Endodermal cell (in vitro differentiated cells): ENCODE measurements around the gene RAB40C. TPM values are rescaled to one million over a fixed set of nuclear protein-coding genes. Genes with fewer than 3 reads are reported as not detected.

Source experiments
- DNase-seq: peaks from one replicate; pipeline ENCODE4 v3.0.0-alpha.2; 2017
- H3K27ac ChIP-seq: 2 replicates; pipeline ENCODE4 v1.5.1; 2013; ENCODE audit warnings: mild to moderate bottlenecking, low read depth, low read length, moderate library complexity
- H3K27me3 ChIP-seq: 2 replicates; pipeline ENCODE4 v1.6.1; 2013; ENCODE audit warnings: mild to moderate bottlenecking, low read length, moderate library complexity; ENCODE audit not compliant: insufficient read depth, control insufficient read depth, poor library complexity, severe bottlenecking
- H3K36me3 ChIP-seq: 2 replicates; pipeline ENCODE4 v1.7.0; 2013; ENCODE audit warnings: mild to moderate bottlenecking, low read length, moderate library complexity; ENCODE audit not compliant: control insufficient read depth, insufficient read depth
- H3K4me1 ChIP-seq: one replicate; pipeline ENCODE4 v1.7.0; 2013; ENCODE audit warnings: low read length; ENCODE audit not compliant: control insufficient read depth, insufficient read depth
- H3K4me3 ChIP-seq: 2 replicates; pipeline ENCODE4 v1.5.1; 2013; ENCODE audit warnings: mild to moderate bottlenecking, low read length, moderate library complexity
- H3K9ac ChIP-seq: 2 replicates; pipeline ENCODE4 v1.6.1; 2013; ENCODE audit warnings: mild to moderate bottlenecking, low read length, moderate library complexity; ENCODE audit not compliant: poor library complexity, severe bottlenecking; ENCODE audit errors: extremely low read depth
- H3K9me3 ChIP-seq: 2 replicates; pipeline ENCODE4 v1.6.1; 2013; ENCODE audit warnings: mild to moderate bottlenecking, low read length, moderate library complexity; ENCODE audit not compliant: control insufficient read depth
- H3K27ac Mint-ChIP-seq: 2 replicates; pipeline ENCODE4 v1.8.0; 2020; ENCODE audit warnings: mixed read lengths
- H3K27me3 Mint-ChIP-seq: 2 replicates; pipeline ENCODE4 v1.8.0; 2021; ENCODE audit warnings: mild to moderate bottlenecking, mixed read lengths; ENCODE audit not compliant: insufficient read depth
- H3K36me3 Mint-ChIP-seq: 2 replicates; pipeline ENCODE4 v1.8.0; 2020; ENCODE audit warnings: low read depth, mixed read lengths
- H3K4me1 Mint-ChIP-seq: 2 replicates; pipeline ENCODE4 v1.8.0; 2020; ENCODE audit warnings: mixed read lengths
- H3K4me3 Mint-ChIP-seq: 2 replicates; pipeline ENCODE4 v1.8.0; 2020; ENCODE audit warnings: mild to moderate bottlenecking, moderate library complexity, mixed read lengths
- H3K9me3 Mint-ChIP-seq: 2 replicates; pipeline ENCODE4 v1.8.0; 2020; ENCODE audit warnings: mild to moderate bottlenecking, mixed read lengths
- WGBS, 2 experiments: methylation state at CpG; one replicate each; pipeline versions ENCODE4 v1.1.5 to v1.1.7; 2013; ENCODE audit warnings: missing lambda C conversion rate in 2 of 2, mixed read lengths in 1 of 2; ENCODE audit not compliant: insufficient coverage in 1 of 2, insufficient read length in 1 of 2; 5-methylcytosine and 5-hydroxymethylcytosine counted together
- total RNA-seq, 2 donors: library from RNA; stranded (reverse); fragmentation: NEBNext Ultra II Directional in 1 of 2; extraction: Animal tissue kit (Norgen Biotek cat#: 25700) in 1 of 2; gene quantifications; 2 replicates in 1 of 2; 3 replicates in 1 of 2; pipeline ENCODE4 v1.2.1, GENCODE V29; 2021
- TF ChIP-seq, protein P1 (sequence below): fragments of 200-600 bp; sonication (generic); conservative IDR thresholded peaks from 2 replicates; pipeline ENCODE4 v1.5.0; 2021; ENCODE audit warnings: antibody characterized with exemption, mild to moderate bottlenecking

RAB40C gene
- total RNA-seq, 2 donors from 2014 or later = 21.3 to 25.9 TPM

DNA sequence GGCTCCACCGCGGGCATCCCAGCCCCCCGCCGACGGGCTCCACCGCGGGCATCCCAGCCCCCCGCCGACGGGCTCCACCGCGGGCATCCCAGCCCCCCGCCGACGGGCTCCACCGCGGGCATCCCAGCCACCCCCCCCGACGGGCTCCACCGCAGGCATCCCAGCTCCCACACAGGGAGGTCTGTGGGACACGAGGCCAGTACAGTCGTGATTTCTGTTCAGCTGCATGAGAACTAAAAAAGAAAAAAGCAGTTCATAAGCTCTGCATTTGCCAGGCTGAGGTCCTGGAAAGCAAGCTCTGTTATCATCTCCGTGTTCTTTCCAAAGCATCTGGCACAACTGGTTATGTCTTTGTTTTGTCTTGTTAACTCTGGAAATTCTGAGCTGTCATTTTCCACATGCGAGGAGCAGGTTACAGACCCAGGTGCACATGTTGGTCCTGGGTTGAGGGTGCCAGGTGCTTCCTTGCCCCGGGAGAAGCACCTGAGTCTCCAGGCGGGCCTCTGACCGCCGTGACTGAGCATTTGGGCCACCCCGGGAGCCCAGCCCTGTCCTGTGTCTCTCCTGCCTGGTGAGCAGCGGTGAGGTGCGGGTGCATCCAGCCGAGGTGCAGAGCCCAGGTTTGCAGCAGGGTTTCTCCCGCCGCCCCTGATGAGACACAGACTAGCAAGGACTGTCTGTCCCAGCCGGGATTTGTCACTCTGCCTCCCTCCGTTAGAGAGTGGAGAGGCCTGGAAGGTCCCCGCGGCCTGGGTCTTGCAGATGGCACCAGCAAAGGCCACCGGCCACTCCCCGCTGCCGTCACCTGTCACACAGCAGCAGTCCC is 31.0 kb downstream of the RAB40C start:
- Histone ChIP-seq H3K27ac (peak overlapping the region; percentile 38), H3K27me3 (no peaks in the 10 kb centered on the region), H3K9ac (no peak overlapping the region), H3K4me1 (no peaks in the 10 kb centered on the region), H3K9me3 (no peaks in the 10 kb centered on the region), H3K36me3 (no peaks in the 10 kb centered on the region), H3K4me3 (no peak overlapping the region)
- no peak for DNase-seq
- H3K27me3 Mint-ChIP-seq = no peaks in the 10 kb centered on the region
- peaks cover 10% of the 10 kb centered on the region for H3K4me1 Mint-ChIP-seq
- no peak overlapping the region for H3K27ac Mint-ChIP-seq
- TF ChIP-seq, protein P1, sequence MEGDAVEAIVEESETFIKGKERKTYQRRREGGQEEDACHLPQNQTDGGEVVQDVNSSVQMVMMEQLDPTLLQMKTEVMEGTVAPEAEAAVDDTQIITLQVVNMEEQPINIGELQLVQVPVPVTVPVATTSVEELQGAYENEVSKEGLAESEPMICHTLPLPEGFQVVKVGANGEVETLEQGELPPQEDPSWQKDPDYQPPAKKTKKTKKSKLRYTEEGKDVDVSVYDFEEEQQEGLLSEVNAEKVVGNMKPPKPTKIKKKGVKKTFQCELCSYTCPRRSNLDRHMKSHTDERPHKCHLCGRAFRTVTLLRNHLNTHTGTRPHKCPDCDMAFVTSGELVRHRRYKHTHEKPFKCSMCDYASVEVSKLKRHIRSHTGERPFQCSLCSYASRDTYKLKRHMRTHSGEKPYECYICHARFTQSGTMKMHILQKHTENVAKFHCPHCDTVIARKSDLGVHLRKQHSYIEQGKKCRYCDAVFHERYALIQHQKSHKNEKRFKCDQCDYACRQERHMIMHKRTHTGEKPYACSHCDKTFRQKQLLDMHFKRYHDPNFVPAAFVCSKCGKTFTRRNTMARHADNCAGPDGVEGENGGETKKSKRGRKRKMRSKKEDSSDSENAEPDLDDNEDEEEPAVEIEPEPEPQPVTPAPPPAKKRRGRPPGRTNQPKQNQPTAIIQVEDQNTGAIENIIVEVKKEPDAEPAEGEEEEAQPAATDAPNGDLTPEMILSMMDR = no peak
- 95 to 98% methylated on average over 20 to 35 of the region's 41 CpGs for WGBS, 2 experiments
- no peaks in the 10 kb centered on the region for H3K36me3 Mint-ChIP-seq
- H3K9me3 Mint-ChIP-seq = no peaks in the 10 kb centered on the region
- H3K4me3 Mint-ChIP-seq = no peak overlapping the region

DNA sequence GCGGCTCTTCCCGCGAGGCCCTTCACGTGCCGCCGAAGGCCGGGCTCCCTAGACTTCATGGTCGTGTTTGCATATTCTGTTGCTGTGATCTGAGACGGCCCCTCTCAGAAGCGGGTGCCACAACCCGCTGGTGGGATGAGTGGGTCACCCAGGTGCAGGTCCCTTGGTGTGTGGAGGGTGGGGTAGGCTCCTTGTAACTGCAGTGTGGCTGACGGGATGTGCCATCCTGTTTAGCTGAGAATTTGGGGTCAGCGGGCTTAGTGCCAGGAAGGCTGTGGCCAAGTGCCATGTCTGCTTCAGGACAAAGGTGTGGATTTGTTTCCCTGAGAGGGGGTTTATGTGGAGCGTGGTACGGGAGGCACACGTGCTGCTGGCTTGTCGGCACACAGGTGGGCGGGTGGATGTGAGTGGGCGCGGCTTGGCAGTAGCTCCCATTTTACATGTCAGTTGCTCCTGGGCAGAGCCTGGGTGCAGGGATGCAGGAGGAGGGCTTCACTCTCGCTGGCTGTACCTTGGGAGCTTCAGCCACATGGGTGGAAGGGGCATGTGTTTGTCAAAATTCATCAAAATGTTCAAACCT is 31.8 kb downstream of the RAB40C start:
- peak overlapping the region; percentile 38 for H3K27ac ChIP-seq
- H3K4me3 Mint-ChIP-seq = no peak overlapping the region
- peaks cover 4% of the 10 kb centered on the region for H3K36me3 Mint-ChIP-seq
- peak overlapping the region; percentile 48 for H3K27ac Mint-ChIP-seq
- H3K9me3 Mint-ChIP-seq = no peaks in the 10 kb centered on the region
- H3K27me3 Mint-ChIP-seq = no peaks in the 10 kb centered on the region
- H3K4me1 Mint-ChIP-seq = peaks cover 10% of the 10 kb centered on the region
- 90 to 93% methylated on average over 14 to 21 of the region's 21 CpGs for WGBS, 2 experiments
- H3K9me3 ChIP-seq = no peaks in the 10 kb centered on the region
- H3K27me3 ChIP-seq = no peaks in the 10 kb centered on the region
- no peak overlapping the region for H3K9ac ChIP-seq
- H3K4me1 ChIP-seq = no peaks in the 10 kb centered on the region
- H3K36me3 ChIP-seq = no peaks in the 10 kb centered on the region
- DNase-seq = no peak
- H3K4me3 ChIP-seq = no peak overlapping the region
- TF ChIP-seq, protein P1 = no peak

DNA sequence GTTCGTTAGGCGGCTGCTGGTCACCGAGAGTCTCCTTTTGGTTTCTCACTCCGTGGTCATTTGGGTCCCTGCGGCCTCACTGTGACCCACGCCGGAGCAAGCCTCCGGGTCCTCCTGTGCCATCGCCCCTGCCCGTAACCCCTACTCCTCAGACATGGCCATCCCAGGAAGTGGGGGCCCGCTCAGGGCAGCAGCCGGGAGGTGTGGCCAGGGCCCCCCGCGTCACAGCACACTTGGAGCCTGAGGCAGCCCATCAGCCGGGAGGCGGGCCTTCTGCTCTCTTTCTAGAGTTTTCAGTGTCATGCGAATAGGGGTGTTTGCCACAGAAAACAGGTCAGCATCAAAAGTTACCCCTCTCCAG is 33.0 kb downstream of the RAB40C start:
- no peaks in the 10 kb centered on the region for H3K27me3 Mint-ChIP-seq
- H3K27ac ChIP-seq = no peak overlapping the region
- no peak overlapping the region for H3K9ac ChIP-seq
- H3K27ac Mint-ChIP-seq = no peak overlapping the region
- peaks cover 10% of the 10 kb centered on the region for H3K4me1 Mint-ChIP-seq
- WGBS, 2 experiments = 91 to 97% methylated on average over 16 to 17 of the region's 17 CpGs
- H3K4me3 Mint-ChIP-seq = no peak overlapping the region
- H3K4me3 ChIP-seq = no peak overlapping the region
- no peaks in the 10 kb centered on the region for H3K4me1 ChIP-seq
- peaks cover 10% of the 10 kb centered on the region for H3K36me3 Mint-ChIP-seq
- no peaks in the 10 kb centered on the region for H3K27me3 ChIP-seq
- no peak for DNase-seq
- H3K36me3 ChIP-seq = no peaks in the 10 kb centered on the region
- TF ChIP-seq, protein P1 = no peak
- no peaks in the 10 kb centered on the region for H3K9me3 Mint-ChIP-seq
- no peaks in the 10 kb centered on the region for H3K9me3 ChIP-seq
